ENCODE measurements around the gene EMC1.
"Not testable (repeated sequence)": the region's sequence is repeated elsewhere in the genome, so short reads cannot be mapped to it uniquely, and the experiment has no call there.

EMC1 gene

GRCh38 chr1:19268445-19268844, 17.1 kb upstream of the EMC1 start:
- Histone ChIP-seq H3K27me3 (no peaks in the 10 kb centered on the region), H3K4me3 (no peak overlapping the region), H3K36me3 (no peaks in the 10 kb centered on the region), H3K4me1 (no peaks in the 10 kb centered on the region), H3K27ac (no peak overlapping the region), H3K9me3 (replicated peaks in 1 of 11) (peaks cover 0 to under 1% (median 0%) of the 10 kb centered on the region in 11 experiments; a peak in 1 of 22 replicates), H4K20me1 (peaks cover 0 to 6% (median 0%) of the 10 kb centered on the region in 11 experiments; a peak in 1 of 22 replicates), H3K4me2 (no peak overlapping the region), H3K9ac (no peak overlapping the region)
- no peak for TF ChIP-seq Cebpa-rat (IDR thresholded peaks at IDR 0.05)

GRCh38 chr1:19262744-19263143, 11.4 kb upstream of the EMC1 start:
- no peak for TF ChIP-seq Cebpa-rat (IDR thresholded peaks at IDR 0.05)
- H3K9ac ChIP-seq = no peak overlapping the region
- no peak overlapping the region for H3K4me2 ChIP-seq
- H3K27me3 ChIP-seq = no peaks in the 10 kb centered on the region
- H4K20me1 ChIP-seq = peaks cover 0 to 55% (median 36%) of the 10 kb centered on the region in 11 experiments; a peak in 18 of 22 replicates
- peaks cover 25 to 37% (median 34%) of the 10 kb centered on the region in 11 experiments for H3K36me3 ChIP-seq
- H3K4me1 ChIP-seq = peaks cover 0 to 32% (median 0%) of the 10 kb centered on the region in 10 experiments; a peak in 7 of 20 replicates
- H3K27ac ChIP-seq = no peak overlapping the region
- H3K9me3 ChIP-seq (replicated peaks in 1 of 11) = no peaks in the 10 kb centered on the region
- H3K4me3 ChIP-seq = no peak overlapping the region

DNA sequence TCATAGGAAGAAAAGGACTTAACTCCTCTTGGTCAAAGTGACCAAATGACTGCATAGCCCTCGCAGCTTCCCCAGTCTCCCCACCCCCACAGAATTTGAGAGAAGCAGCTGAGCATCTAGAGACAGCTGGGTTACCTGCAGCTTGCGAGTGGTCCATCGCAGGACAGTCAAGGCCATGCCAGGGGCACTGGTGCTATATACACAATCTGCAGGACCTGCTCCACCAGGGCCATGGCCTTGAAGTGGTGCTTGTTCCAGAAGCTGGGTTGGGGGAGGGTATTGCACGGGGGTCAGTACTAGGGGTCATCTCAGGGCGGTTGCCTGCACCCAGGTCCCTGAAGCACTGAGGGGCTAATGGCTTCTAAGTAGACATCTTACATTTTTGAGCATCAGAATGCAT, 10.7 kb upstream of the EMC1 start:
- Histone ChIP-seq H3K4me1 (peaks cover 0 to 39% (median under 1%) of the 10 kb centered on the region in 10 experiments; a peak in 8 of 20 replicates), H3K27me3 (no peaks in the 10 kb centered on the region), H3K9ac (no peak overlapping the region), H3K9me3 (replicated peaks in 1 of 11) (no peaks in the 10 kb centered on the region), H3K36me3 (peaks cover 32 to 44% (median 41%) of the 10 kb centered on the region in 11 experiments), H4K20me1 (peaks cover 0 to 62% (median 43%) of the 10 kb centered on the region in 11 experiments; a peak in 18 of 22 replicates), H3K27ac (no peak overlapping the region), H3K4me2 (no peak overlapping the region), H3K4me3 (no peak overlapping the region)
- no peak for TF ChIP-seq Cebpa-rat (IDR thresholded peaks at IDR 0.05)

DNA sequence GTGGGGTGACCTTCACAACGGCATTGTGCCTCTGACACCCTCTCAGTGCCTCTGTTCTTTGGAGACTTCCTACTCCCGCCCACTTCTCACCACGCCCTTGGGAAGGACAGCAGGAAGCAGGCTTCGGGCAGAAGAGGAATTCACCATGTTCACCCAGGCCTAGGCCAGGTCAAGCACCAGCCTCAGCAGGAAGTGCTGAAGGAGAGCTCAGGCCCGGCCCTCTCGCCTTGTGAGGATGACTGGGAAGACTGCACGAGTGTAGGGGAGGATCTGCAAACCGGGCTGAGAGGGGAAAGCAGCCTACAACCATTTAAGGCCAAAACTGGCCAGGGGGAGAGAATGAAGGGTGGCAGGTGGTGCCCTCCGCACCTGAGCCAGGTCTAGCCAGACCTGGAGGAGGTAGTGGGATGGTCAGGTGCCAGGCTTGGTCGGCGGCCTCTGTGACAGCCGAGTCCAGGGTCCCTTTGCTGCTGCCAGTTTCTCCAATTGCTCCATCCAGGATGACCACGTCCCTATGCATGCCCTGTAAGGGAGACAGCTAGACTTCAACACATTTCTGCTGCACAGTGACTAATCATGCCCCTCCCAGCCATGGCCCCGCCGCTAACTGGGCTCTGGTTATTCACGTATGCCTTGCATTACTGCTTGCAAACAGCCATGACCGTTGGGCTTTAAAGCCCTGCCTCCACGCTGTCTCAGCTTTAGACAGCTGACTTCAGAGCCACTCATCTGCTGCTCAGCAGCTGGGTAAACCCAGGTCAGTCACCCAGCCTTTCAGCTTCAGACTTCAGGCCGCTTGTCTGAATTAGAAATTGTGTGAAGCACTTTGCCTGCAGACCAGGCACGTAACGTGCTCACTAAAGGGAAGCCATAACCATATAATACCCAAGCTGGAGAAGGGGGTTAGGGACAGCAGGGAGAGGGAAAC, 9.2 kb upstream of the EMC1 start:
- H4K20me1 ChIP-seq = peaks cover 0 to 78% (median 59%) of the 10 kb centered on the region in 11 experiments; a peak in 18 of 22 replicates
- H3K9me3 ChIP-seq (replicated peaks in 1 of 11) = no peaks in the 10 kb centered on the region
- no peak overlapping the region for H3K9ac ChIP-seq
- TF ChIP-seq Cebpa-rat (IDR thresholded peaks at IDR 0.05) = no peak
- H3K4me3 ChIP-seq = no peak overlapping the region
- H3K4me1 ChIP-seq = peaks cover 0 to 55% (median 3%) of the 10 kb centered on the region in 10 experiments; a peak in 8 of 20 replicates
- peaks cover 47 to 60% (median 57%) of the 10 kb centered on the region in 11 experiments for H3K36me3 ChIP-seq
- H3K27ac ChIP-seq = peak overlapping the region in 3 of 11 experiments; percentile 4 to 39 (median 20); a peak in 3 of 22 replicates
- peak overlapping the region in 3 of 11 experiments; percentile 15 to 71 (median 49); a peak in 4 of 22 replicates for H3K4me2 ChIP-seq
- H3K27me3 ChIP-seq = no peaks in the 10 kb centered on the region

DNA sequence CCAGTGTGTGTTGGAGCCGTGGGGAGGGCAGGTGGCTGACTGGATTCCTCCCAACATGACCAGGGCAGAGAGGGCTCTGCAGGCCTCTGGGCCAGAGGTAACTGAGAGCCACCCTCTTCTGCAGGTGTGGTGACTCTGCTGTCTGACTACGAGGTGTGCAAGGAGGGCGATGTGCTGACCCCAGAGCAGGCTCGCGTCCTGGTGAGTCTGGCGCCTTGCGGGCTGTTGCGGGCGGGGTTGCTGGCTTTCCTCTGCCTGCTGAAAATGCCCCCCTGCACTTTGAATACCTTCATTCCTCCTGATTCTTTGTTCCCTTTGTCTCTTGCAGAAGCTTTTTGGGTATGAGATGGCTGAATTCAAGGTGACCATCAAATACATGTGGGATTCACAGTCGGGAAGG, 7.0 kb upstream of the EMC1 start:
- Histone ChIP-seq H3K4me1 (peaks cover 7 to 75% (median 14%) of the 10 kb centered on the region in 10 experiments), H3K27ac (peak overlapping the region in 4 of 11 experiments; percentile 19 to 73 (median 52); a peak in 5 of 22 replicates)

DNA sequence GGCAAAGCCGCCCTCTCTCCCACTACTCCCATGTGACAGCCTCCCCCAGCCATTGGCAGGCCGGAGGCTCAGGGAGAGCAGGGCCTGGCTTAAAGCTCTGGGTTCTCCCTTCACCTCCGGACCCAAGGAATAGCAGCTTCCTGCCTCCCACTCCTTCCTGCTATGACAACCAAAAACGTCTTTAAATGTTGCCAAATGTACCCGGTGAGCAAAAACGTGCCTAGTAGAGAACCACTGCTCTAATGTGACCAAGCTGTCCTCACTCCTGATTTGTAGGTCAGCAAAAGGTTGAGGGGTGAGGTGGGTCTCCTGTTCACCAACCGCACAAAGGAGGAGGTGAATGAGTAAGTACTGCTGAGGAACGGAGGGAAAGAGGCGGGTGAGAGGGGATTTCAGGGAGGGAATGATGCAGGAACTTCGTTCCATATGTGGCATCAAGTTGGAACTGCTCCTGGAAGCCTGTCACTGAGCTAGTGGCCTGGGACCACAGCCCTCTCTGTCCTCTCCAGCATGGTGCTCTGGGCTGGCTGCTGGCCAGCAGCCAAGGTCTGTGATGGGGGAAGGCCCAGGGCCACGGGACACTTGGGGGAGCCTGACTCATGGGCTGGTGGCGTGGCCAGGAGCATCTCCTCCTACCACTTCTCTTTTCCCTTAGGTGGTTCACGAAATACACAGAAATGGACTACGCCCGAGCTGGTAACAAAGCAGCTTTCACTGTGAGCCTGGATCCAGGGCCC, 6.0 kb upstream of the EMC1 start:
- Histone ChIP-seq H3K9me3 (replicated peaks in 1 of 11) (no peaks in the 10 kb centered on the region), H3K27ac (peak overlapping the region in 4 of 11 experiments; percentile 19 to 73 (median 52); a peak in 8 of 22 replicates), H3K4me3 (no peak overlapping the region; a peak in 1 of 20 replicates), H3K9ac (peak overlapping the region in 5 of 11 experiments; percentile 3 to 63 (median 51); a peak in 6 of 22 replicates), H3K27me3 (no peaks in the 10 kb centered on the region), H4K20me1 (peaks cover 0 to 100% (median 88%) of the 10 kb centered on the region in 11 experiments; a peak in 18 of 22 replicates), H3K36me3 (peaks cover 55 to 88% (median 81%) of the 10 kb centered on the region in 11 experiments), H3K4me1 (peaks cover 17 to 85% (median 23%) of the 10 kb centered on the region in 10 experiments), H3K4me2 (peak overlapping the region in 4 of 11 experiments; percentile 26 to 66 (median 62); a peak in 7 of 22 replicates)
- no peak for TF ChIP-seq Cebpa-rat (IDR thresholded peaks at IDR 0.05)

More for the DNA sequence above, 7.0 kb upstream of the EMC1 start:
- no peak overlapping the region for H3K4me3 ChIP-seq
- TF ChIP-seq Cebpa-rat (IDR thresholded peaks at IDR 0.05) = no peak
- peak overlapping the region in 2 of 11 experiments; percentile 51 to 59; a peak in 2 of 22 replicates for H3K9ac ChIP-seq
- peak overlapping the region in 3 of 11 experiments; percentile 60 to 66 (median 64); a peak in 4 of 22 replicates for H3K4me2 ChIP-seq
- H3K36me3 ChIP-seq = peaks cover 55 to 81% (median 78%) of the 10 kb centered on the region in 11 experiments
- H4K20me1 ChIP-seq = peaks cover 0 to 99% (median 80%) of the 10 kb centered on the region in 11 experiments; a peak in 18 of 22 replicates
- no peaks in the 10 kb centered on the region for H3K27me3 ChIP-seq
- H3K9me3 ChIP-seq (replicated peaks in 1 of 11) = no peaks in the 10 kb centered on the region

GRCh38 chr1:19256301-19256700, 5.0 kb upstream of the EMC1 start:
- Histone ChIP-seq H3K4me1 (peaks cover 17 to 87% (median 24%) of the 10 kb centered on the region in 10 experiments), H4K20me1 (peaks cover 0 to 96% (median 83%) of the 10 kb centered on the region in 11 experiments; a peak in 18 of 22 replicates), H3K36me3 (peaks cover 55 to 87% (median 81%) of the 10 kb centered on the region in 11 experiments), H3K27ac (peak overlapping the region in 2 of 11 experiments; percentile 71 to 73; a peak in 4 of 22 replicates), H3K9ac (peak overlapping the region in 4 of 11 experiments; percentile 3 to 63 (median 55); a peak in 4 of 22 replicates), H3K4me2 (peak overlapping the region in 3 of 11 experiments; percentile 60 to 66 (median 64); a peak in 6 of 22 replicates)
- not testable (repeated sequence) for H3K9me3 ChIP-seq (replicated peaks in 1 of 11); H3K4me3 ChIP-seq; H3K27me3 ChIP-seq

DNA sequence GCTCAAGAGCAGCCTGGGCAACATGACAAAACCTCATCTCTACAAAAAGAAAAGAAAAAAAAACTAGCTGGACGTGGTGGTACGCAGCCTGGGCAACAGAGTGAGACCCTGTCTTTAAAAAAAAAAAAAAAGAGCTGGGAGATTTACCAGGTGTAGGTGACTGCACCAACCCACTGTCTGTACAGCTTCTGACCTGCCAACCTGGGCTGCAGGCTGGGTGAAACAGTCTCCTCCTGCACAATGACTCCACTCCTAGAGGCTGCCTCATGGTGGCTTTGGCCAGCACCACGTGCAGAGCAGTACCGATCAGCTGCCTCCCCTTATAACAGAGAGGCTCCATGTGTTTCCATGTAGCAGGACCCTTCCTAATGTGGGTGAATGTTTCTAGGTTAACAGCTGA, 4.0 kb upstream of the EMC1 start:
- Histone ChIP-seq H3K9me3 (replicated peaks in 1 of 11) (no peaks in the 10 kb centered on the region), H4K20me1 (peaks cover 0 to 86% (median 74%) of the 10 kb centered on the region in 11 experiments; a peak in 18 of 22 replicates), H3K36me3 (peaks cover 53 to 78% (median 72%) of the 10 kb centered on the region in 11 experiments), H3K4me2 (no peak overlapping the region), H3K27ac (no peak overlapping the region; a peak in 1 of 22 replicates), H3K4me3 (no peak overlapping the region), H3K27me3 (no peaks in the 10 kb centered on the region), H3K4me1 (peaks cover 22 to 82% (median 28%) of the 10 kb centered on the region in 10 experiments), H3K9ac (peak overlapping the region in 1 of 11 experiments; percentile 5; a peak in 1 of 22 replicates)
- TF ChIP-seq Cebpa-rat (IDR thresholded peaks at IDR 0.05) = no peak
